NCI-H2227 (cell line): Measurements from ENCODE around the gene CCDC6.
"Not testable (repeated sequence)": the region's sequence is repeated elsewhere in the genome, so short reads cannot be mapped to it uniquely, and the experiment has no call there.

Experiments used
- DNase-seq: peaks from one replicate; lab custom pipeline; 2025; ENCODE audit not compliant: unreplicated experiment; lab: John Stamatoyannopoulos, UW

The CCDC6 gene

DNA sequence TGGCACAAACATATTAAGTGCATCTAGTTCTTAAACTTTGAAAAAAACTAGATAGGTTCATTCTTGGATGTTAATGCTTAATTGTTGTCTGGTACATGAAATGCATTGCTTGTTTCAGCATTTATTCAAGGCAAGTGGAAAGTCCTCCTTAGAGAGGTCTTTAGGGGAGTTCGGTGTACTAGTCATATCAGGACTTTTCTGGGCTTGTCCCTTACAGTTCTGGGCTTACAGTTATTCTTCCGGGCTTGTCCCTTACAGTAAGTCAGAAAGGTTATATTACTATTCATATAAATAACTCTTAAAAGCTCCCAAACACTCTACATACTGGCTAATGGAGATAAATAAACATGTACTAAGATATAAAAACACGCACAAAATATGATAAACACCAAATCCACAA is 91.5 kb downstream of the CCDC6 start:
- DNase-seq = no peak

DNA sequence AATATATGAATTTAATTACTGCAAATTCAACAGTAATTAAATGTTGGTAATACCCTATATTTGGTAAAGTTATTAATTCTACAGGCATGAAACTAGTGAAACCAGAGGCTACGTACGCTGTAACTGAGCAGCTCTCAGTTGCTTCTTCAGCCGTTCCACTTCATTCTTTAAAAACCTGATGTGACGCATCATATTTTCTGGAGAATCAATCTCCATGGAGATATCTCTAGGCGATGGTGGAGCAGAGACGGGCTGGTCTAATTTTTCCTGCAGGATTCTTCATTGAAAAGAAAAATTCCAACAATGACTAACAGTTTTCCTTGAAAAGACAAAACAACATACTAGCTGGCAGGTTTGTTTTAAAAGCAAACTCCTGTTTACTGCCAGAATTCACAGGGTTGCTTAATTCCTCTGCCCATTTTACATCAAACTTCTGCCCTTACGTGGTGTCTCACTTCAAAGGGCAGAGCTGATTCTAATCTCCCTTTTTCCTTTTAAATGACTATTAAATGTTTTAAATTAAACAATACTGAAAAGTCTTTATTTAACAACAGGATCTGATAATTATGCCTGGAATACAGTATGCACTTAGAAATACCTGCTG is 93.7 kb downstream of the CCDC6 start:
- DNase-seq = no peak

DNA sequence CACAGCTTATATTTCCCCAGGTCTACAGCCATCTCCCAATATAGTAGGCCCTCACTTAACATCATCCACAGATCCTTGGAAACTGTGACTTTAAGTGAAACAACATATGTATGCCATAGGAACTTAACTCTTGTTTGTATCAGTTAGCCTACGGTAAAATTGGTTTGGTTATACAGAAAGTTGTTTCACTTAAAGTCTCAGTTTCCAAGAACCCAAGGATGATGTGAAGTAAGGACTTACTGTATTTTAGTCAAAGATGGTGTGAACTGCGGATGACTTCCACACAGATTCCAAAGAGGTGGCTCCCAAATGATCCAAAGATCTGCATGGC is 96.7 kb downstream of the CCDC6 start:
- DNase-seq = no peak

DNA sequence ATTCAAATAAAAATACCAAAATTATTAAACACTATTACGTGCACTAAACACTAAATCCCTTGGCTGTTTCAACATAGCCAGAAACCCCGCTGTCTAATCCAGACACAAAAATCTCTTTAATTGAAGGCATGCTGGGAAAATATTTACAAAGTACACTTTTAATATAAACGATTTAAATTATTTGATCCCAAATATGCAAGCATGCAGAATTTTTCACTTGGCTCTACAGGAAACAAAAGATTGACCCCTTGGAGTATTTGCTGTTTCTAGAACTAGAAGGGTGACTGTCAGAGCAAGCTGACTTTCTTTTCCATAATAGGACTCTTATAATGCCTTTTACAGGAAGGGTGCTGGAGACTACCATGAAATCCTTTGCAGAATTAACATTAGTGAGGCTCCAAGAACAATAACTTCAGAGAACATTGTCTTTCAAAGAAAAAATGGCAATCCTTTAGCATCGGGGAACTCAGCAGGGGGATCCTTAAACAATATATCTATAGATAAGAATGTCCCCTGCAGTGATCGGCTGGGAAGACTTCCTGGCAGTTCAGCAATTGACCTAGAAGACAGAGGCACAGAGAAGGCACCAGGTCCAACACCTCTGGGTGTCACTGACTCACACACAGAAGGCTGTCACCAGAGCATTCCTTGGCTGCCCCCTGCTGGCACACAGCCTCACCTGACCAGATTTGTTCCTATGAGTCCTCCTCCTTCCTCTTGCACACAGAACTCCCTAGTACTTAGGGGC is 97.3 kb downstream of the CCDC6 start:
- peak; percentile 33 for DNase-seq

DNA sequence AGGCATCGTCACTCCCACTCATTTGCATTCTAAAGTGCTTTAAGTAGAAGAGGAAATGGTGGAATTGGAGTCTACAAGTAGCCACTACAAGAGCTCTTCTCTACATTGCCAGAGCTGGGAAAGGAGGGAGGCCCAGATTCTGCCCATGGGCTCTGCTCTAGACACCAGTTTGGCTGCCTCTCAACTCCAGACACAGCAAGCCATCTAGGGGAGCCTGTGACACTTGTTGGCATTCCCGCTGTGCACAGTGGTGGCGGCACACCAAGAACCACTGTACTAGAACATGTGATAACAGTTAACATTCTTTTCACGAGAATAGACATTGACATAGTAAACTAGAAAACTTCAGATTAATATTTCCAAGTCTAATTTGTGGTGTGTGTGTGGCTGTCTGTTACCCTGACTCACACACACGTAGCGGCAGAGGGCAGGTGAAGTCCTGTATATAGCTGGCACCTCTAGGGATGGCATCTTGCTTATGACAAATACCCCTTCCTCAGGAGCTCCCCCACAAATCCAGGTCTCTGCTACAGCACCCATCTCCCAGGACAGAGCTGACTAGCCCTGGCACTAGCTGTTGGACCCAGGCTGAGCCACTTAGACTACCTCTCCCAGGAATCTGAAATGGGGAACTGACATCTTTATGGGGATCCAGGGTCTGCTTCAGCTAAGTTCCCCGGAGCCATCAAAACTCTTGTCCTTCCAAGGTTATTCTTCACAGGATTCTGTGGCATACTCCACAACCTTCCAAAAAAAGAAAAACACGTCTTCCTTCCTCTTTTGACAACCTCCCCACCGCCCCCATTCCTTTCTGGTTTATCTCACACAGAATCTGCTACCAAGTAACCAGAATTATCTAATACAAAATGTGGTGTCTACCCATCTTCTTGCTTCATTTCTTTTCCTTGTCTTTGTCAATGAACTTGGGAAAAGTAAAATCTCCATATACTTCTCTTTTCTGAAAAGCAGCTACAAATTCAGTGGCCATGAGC is 98.4 kb downstream of the CCDC6 start:
- DNase-seq = no peak

DNA sequence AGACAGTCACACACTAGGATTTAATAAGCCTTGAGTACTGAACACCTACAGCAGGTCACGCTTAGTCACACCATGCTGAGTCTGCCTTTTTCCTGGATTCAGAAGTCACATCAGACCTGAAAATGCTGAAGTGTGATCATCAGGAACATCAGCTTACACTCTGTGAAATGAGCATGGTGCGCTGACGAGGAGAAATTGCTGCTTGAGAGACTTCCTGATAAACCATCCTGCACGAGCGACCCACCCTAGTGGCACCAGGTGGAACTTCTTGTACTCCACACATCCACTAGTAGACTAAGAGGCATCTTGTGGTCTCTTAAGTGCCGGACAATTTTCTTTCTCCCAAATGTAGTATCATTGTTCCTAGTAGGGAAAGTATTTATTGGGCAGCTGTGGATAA is 101.3 kb downstream of the CCDC6 start:
- DNase-seq = peak; percentile 10

DNA sequence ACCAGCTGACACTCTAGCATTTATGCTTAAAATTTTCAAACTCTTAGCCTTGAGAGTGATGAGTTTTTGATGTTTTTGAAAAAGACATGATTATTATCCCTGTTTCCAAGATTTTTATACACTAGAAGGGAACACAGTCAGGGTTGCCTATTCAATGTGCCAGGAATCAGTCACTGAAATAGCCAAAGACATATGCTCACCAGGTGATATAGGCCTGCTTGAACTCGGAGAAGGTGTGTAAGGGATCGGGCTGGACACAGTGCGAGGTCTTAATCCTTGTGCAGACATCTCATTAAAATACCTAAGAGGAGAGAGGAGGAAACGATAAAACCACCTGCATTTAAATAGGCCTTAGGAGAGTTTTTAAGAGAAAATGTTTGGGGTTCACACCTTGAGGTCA is 102.1 kb downstream of the CCDC6 start:
- no peak for DNase-seq

DNA sequence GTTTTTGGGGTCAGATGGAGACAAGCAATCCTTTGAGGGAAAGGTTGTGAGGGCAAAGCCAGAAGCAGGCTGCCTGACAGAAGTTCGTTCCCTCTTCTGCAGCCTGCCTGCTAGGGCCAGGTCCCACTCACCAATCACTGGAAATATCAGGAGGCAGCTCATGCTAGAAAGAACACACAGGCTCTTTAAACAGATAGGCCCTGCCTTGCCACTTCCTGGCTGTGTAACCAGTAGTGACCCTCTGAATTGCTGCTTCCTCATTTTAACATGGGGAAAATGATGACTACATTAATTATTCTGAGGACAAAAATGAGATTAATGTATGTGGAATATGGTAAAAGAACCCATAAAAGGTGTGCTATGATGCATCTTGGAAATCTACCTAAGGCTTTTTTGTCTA is 102.6 kb downstream of the CCDC6 start:
- DNase-seq = no peak

DNA sequence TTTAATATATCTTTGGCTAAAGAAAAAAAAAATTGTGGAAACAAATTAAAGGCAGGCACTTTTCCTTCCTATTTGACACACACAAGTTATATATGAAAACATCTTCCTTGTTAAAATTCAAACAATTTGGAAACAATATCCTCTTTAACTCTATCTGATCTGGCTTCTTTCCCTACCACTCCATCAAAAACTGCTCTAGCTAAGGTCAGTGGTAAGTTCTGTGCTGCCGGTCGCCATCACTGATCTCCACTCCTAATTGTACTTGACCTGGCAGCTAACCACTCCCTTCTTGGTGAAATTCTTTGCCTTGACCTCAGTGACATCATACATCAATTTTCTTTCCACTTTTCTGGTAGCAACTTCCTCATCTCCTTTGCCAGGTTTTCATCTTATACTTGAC is 105.2 kb downstream of the CCDC6 start:
- no peak for DNase-seq

DNA sequence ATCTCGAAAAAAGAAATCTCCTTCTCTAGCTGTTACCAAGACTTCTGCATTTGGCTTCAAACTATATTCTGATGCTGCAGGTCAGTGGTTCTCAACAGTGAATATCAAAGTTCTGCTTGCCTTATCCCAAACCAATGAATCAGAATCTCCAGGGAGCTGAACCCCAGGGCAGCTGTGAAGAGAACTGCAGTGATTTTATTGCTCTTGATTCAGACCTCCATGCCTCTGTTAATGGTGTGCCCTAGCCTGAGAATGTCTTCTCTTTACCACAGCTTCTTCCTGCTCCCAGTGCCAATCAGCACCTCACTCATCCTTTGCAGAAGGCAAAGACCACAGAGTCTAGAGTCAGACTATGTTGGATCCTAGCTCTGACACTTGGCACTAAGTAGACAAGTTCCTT is 106.9 kb downstream of the CCDC6 start:
- DNase-seq = no peak

DNA sequence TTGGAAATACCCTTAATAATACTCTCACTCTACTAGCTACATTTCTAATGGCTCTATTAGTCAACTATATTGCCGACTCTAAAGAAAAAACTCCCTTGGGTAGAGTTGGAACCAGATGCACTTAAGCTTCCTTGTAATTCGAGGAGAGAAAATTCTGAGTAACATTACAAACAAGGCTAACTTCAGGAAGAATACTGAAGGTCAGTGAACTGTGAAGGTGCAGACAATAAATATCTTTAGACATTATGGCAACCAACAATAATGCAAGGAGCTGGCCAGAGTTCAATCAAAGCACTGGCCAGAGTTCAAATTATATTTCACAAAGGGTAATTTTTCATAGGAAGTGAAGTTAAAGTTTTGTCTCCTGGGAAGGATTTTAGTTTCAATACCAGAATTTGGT is 112.4 kb downstream of the CCDC6 start:
- no peak for DNase-seq

DNA sequence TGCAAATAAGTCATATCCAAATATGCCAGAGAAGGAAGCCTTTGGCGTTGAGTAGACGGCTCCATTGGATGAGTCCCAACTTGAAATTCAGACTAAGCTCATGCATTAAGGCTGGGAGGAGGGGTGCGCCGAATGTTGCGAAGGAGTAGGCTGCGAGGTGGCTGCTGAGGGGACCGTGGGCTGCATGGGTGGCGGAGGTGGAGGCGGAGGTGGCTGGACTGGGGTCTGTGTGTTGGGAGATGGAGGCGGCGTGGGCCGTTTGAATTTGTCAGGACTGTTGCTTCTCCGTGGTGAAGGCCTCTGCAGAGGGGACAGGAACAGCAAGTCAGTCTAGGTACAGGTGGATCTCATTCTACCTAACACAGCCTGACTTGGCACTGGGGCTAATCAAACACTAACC is 113.5 kb downstream of the CCDC6 start:
- no peak for DNase-seq

DNA sequence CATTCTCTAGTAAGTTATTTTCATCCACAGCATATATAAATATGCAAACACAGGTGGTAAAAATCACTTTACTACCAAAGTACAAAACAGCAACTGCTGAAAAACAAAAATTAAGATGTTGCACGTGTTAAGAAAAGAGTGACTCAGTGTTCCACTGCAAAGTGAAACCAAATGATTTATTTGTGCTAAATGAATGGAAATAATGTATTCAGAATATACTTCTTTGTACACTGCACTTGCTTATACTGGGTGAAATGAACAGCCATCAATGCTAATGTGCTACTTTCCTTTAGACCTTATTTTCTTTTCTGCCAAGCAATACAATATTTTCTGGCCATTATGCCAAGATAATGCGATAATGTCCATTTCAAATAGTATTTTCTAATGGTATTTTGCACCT is 114.8 kb downstream of the CCDC6 start:
- DNase-seq = no peak

DNA sequence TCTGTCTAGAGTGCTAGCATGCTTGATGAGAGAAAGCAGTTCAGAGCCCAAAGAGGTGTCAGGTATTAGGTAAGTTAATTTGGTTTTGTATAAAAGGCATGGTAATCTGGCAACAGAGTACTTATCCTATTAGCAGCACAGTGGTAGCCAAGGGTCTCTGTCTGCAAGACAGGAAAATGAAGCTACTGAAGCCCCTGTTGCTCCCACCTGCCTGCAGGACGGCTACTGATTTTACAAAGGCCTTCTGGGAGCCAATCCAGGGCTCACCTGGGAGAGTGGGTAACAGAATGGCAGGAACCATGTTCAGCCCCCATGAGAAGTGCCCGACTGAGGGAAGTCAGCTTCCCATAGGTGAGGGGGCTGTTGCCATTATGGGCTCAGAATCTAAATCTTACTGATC is 116.3 kb downstream of the CCDC6 start:
- DNase-seq = not testable (repeated sequence)

DNA sequence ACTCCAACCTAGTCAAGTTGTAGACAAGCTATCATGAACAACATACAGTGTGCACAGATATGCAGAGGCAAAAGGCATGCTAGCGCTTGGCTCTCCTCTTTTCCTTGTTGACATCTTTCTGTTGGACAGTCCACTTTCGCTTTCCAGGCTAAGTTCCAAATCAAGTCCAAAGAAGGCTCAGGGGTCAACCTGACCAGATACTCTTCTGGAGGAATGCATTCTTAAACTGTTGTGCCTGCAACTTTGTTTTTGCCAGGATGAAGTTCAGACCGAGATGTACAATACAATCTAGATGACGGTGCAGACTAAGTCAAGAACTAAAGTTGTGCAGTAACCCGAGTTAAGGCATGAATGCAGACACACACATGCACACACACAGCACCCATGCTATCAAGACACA is 117.4 kb downstream of the CCDC6 start:
- not testable (repeated sequence) for DNase-seq

DNA sequence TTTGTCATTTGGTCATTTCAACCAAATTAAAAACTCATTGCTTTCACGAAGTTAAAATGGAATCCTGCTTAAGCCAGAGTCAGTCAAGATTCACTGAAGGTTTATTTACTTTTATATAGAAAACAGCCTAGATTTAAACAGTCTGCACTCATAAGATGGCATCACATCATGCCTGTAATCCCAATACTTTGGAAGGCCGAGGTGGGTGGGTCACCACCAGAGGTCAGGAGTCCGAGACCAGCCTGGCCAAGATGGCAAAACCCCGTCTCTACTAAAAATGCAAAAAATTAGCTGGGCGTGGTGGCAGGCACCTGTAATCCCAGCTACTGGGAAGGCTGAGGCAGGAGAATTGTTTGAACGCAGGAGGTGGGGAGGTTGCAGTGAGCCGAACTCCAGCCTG is 119.3 kb downstream of the CCDC6 start:
- DNase-seq = not testable (repeated sequence)

DNA sequence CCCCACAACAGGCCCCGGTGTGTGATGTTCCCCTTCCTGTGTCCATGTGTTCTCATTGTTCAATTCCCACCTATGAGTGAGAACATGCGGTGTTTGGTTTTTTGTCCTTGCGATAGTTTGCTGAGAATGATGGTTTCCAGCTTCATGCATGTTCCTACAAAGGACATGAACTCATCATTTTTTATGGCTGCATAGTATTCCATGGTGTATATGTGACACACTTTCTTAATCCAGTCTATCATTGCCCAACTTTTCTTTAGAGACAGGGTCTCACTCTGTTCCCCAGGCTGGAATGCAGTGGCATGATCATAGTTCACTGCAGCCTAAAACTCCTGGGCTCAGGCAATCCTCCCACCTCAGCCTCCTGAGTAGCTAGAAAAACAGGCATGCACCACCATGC is 120.9 kb downstream of the CCDC6 start:
- not testable (repeated sequence) for DNase-seq

DNA sequence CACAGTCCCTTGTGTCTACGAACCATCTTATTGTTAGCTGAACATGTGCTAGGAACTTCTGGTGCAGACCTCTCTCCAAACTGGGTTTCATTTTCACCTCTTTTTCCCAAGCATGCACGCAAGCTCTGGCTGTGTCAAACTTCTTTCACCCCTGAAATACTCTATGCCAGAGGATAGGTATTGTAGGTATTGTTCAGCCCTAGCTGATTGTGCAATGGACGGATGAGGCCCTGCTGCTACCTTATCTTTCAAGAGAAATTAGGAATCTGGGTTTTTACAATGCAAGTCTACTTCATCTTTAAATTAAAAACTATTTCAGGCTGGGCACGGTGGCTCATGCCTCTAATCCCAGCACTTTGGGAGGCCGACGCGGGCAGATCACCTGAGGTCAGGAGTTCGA is 124.8 kb downstream of the CCDC6 start:
- DNase-seq = no peak

DNA sequence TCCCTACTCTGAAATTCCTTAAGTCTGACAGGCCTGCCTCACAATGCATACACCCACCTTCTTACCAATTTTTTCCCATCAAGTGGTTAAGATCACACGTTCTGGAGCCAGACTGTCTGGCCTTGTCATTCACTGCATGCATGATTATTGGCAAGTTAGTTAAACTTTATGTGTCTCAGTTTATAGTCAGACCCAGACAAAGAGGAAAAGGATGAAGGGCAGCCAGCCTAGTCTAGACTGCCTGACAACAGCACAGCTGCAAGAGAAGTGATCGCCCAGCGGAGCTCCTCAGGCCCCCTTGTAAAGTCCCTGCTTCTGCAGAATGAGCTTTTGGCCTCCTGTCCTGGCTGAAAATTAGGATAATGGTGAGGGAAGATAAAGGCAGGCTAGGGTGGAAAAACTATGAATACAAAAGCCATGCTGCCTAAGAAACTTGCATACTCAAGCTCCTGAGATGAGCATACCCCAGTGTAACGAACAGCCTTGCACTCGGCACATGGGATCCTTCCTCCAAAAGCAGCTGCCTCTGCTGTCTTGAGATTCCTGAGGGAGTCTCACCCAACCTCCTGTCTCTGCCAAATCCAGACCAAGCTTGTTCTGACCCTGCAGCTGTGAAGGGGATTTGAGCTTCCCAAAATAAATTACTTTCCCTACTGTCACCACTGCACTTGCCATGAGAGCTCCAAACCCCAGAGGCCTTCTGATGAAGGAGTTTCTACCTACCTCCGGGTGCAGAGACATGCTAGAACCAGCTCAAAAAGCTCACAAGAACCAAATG is 126.4 kb downstream of the CCDC6 start:
- DNase-seq = no peak

DNA sequence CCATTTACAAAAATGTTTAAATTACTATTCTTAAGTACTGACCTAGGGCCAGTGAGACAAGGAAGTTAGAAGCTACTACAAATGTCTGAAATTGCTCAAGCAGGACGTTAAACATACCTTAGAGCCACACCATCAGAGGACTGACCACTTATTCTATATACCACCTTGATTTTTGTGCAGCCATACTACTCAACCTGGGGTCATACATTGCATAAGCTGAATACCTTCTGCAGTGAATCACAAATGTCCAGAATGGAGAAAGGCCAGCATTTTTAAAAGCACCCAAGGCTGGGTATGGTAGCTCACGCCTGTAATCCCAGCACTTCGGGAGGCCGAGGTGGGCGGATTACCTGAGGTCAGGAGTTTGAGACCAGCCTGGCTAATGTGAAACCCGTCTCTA is 131.9 kb downstream of the CCDC6 start:
- no peak for DNase-seq

DNA sequence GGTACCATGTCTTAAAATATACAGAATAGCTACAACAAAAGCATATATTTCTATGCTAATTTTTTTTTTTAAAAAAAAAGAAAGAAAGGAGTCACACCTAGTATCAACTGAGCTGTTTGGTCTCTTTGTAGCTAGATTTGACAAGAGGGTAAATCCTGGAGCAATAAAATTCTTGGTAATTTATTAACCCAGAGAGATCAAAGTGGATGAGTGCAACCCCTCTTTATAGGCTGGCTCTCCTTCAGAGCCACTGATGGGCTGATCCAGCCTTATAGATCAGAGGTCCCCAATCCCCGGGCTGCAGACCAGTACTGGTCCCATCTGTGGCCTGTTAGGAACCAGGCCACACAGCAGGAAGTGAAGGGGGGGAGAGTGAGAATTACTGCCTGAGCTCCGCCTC is 133.3 kb downstream of the CCDC6 start:
- DNase-seq = no peak
